Measurements from ENCODE around the gene SPRR5.

DNA sequence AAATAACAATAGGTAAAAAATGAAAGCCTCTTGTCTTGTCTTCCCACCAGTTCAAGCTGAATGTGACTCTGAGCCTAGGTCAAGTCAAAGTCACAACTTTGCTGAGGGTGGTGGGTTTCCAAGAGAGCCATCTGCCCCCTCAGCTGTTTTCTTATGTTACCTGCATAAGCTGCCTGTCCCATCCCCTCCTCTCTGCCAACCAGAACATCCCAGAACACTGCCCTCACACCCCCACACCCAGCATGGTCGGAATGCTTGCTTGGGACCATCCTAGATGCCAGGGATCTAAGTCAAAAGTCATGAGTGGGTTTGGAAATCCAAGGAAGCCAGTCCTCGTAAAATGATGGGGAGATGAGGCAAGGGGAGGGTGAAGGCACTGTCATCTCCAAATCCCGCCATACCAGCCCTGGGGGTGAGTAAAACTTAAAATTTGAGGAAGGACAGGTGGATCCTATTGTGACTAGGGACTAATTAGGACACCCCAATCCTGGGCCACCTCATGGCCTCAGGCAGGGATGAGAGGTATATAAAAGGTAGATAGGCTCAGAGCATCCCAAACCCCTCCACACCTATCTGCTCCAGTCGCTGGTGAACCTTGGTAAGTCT is at the start of gene SPRR5:
- TF ChIP-seq ATF3 (IDR thresholded peaks at IDR 0.05; ENCODE audit: insufficient read depth, low read depth, low read length) (no peak), POLR2A (IDR thresholded peaks at IDR 0.05; ENCODE audit: control extremely low read depth in 1 of 2, low read depth in 2 of 2, low read length in 2 of 2) (no peak), BRCA1 (IDR thresholded peaks at IDR 0.05; ENCODE audit: low read depth, low read length) (no peak), POLR2AphosphoS5 (IDR thresholded peaks at IDR 0.05; ENCODE audit: low read depth, low read length) (no peak), EZH2 (IDR thresholded peaks at IDR 0.05; ENCODE audit: low read depth, low read length, severe bottlenecking) (no peak), FOSL1 (IDR thresholded peaks at IDR 0.05; ENCODE audit: insufficient read depth, low read depth, low read length) (no peak), TAF1 (IDR thresholded peaks at IDR 0.05; ENCODE audit: low read depth, low read length) (no peak), CHD2 (IDR thresholded peaks at IDR 0.05; ENCODE audit: low read length) (no peak)
- TF ChIP-seq, protein P1, sequence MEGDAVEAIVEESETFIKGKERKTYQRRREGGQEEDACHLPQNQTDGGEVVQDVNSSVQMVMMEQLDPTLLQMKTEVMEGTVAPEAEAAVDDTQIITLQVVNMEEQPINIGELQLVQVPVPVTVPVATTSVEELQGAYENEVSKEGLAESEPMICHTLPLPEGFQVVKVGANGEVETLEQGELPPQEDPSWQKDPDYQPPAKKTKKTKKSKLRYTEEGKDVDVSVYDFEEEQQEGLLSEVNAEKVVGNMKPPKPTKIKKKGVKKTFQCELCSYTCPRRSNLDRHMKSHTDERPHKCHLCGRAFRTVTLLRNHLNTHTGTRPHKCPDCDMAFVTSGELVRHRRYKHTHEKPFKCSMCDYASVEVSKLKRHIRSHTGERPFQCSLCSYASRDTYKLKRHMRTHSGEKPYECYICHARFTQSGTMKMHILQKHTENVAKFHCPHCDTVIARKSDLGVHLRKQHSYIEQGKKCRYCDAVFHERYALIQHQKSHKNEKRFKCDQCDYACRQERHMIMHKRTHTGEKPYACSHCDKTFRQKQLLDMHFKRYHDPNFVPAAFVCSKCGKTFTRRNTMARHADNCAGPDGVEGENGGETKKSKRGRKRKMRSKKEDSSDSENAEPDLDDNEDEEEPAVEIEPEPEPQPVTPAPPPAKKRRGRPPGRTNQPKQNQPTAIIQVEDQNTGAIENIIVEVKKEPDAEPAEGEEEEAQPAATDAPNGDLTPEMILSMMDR (IDR thresholded peaks at IDR 0.05; ENCODE audit: control extremely low read depth in 1 of 3, insufficient read depth in 1 of 3, low read depth in 1 of 3, low read length in 3 of 3), result no peak

All from H1 (cell line).